ENCODE data around the gene PXMP4.

Gene PXMP4

GRCh38 chr20:33693741-33694638 is 26.1 kb downstream of the PXMP4 start:
- H3K9ac ChIP-seq (ENCODE audit: low read depth in 1 of 2, low read length in 2 of 2), result no peak overlapping the region
- H3K36me3 ChIP-seq (ENCODE audit: control insufficient read depth in 1 of 2, insufficient read depth in 2 of 2, low read length in 2 of 2), result no peaks in the 10 kb centered on the region
- H3K4me3 ChIP-seq (ENCODE audit: low read depth in 1 of 2, low read length in 2 of 2), result no peak overlapping the region
- no peaks in the 10 kb centered on the region for H3K27me3 ChIP-seq (ENCODE audit: control insufficient read depth in 1 of 2, insufficient read depth in 2 of 2, low read length in 2 of 2)
- H3K27ac ChIP-seq (ENCODE audit: low read depth, low read length), result no peak overlapping the region
- H3K4me1 ChIP-seq (ENCODE audit: control insufficient read depth in 1 of 2, insufficient read depth in 2 of 2, low read length in 2 of 2), result no peaks in the 10 kb centered on the region
- H3K9me3 ChIP-seq (ENCODE audit: control insufficient read depth in 1 of 2, low read length in 2 of 2), result no peaks in the 10 kb centered on the region

DNA sequence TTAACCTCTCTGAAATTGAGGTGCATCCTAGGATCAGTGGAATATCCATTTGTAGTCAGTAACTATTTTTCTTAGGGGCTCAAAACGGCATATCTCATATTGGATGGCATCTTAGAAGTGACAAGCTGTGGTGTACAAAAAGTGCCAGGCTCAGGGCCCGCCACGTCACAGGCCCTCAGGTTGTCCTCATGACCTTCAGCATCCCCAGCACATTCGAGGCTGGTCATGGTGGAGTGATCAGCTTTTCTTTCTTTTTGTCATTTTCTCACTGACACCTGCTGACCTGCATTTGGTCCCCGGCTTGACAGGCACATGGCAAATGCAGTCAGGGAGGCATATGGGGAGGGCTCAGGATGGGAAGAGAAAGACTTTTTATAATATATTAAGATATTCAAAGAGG is 26.8 kb downstream of the PXMP4 start:
- Histone ChIP-seq H3K9me3 (ENCODE audit: control insufficient read depth in 1 of 2, low read length in 2 of 2) (no peaks in the 10 kb centered on the region), H3K27me3 (ENCODE audit: control insufficient read depth in 1 of 2, insufficient read depth in 2 of 2, low read length in 2 of 2) (no peaks in the 10 kb centered on the region), H3K4me1 (ENCODE audit: control insufficient read depth in 1 of 2, insufficient read depth in 2 of 2, low read length in 2 of 2) (no peaks in the 10 kb centered on the region), H3K36me3 (ENCODE audit: control insufficient read depth in 1 of 2, insufficient read depth in 2 of 2, low read length in 2 of 2) (no peaks in the 10 kb centered on the region), H3K9ac (ENCODE audit: low read depth in 1 of 2, low read length in 2 of 2) (no peak overlapping the region), H3K27ac (ENCODE audit: low read depth, low read length) (no peak overlapping the region), H3K4me3 (ENCODE audit: low read depth in 1 of 2, low read length in 2 of 2) (no peak overlapping the region)

DNA sequence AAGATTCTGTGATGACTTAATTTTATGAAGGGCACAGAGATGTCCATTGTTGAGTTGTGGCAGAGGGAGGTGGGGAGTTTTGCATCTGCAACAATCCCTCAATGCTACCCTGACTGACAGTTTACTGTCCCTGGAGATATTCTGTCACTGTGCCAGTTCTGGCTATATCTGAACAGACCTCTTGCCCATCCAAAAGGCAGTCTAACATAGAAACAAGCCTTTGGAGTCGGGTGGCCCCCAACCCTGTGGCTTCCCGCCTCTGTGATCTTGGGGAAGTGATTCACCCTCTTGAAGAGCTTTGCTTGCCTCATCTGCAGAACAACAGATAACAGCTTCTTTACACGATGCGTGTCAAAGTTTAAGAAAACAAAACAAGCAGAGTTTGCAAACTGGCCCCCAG is 30.1 kb downstream of the PXMP4 start:
- no peaks in the 10 kb centered on the region for H3K27me3 ChIP-seq (ENCODE audit: control insufficient read depth in 1 of 2, insufficient read depth in 2 of 2, low read length in 2 of 2)
- no peaks in the 10 kb centered on the region for H3K36me3 ChIP-seq (ENCODE audit: control insufficient read depth in 1 of 2, insufficient read depth in 2 of 2, low read length in 2 of 2)
- no peak overlapping the region for H3K4me3 ChIP-seq (ENCODE audit: low read depth in 1 of 2, low read length in 2 of 2)
- H3K9me3 ChIP-seq (ENCODE audit: control insufficient read depth in 1 of 2, low read length in 2 of 2), result no peaks in the 10 kb centered on the region
- H3K9ac ChIP-seq (ENCODE audit: low read depth in 1 of 2, low read length in 2 of 2), result no peak overlapping the region
- H3K27ac ChIP-seq (ENCODE audit: low read depth, low read length), result no peak overlapping the region
- H3K4me1 ChIP-seq (ENCODE audit: control insufficient read depth in 1 of 2, insufficient read depth in 2 of 2, low read length in 2 of 2), result peaks cover 9 to 12% of the 10 kb centered on the region in 2 donors

- Histone ChIP-seq H3K36me3 (ENCODE audit: control insufficient read depth in 1 of 2, insufficient read depth in 2 of 2, low read length in 2 of 2) (no peaks in the 10 kb centered on the region), H3K4me3 (ENCODE audit: low read depth in 1 of 2, low read length in 2 of 2) (no peak overlapping the region), H3K9ac (ENCODE audit: low read depth in 1 of 2, low read length in 2 of 2) (no peak overlapping the region), H3K4me1 (ENCODE audit: control insufficient read depth in 1 of 2, insufficient read depth in 2 of 2, low read length in 2 of 2) (peaks cover 14 to 17% of the 10 kb centered on the region in 2 donors), H3K27me3 (ENCODE audit: control insufficient read depth in 1 of 2, insufficient read depth in 2 of 2, low read length in 2 of 2) (no peaks in the 10 kb centered on the region), H3K9me3 (ENCODE audit: control insufficient read depth in 1 of 2, low read length in 2 of 2) (no peaks in the 10 kb centered on the region), H3K27ac (ENCODE audit: low read depth, low read length) (no peak overlapping the region)
Observed at GRCh38 chr20:33689493-33689892, 30.6 kb downstream of the PXMP4 start.

GRCh38 chr20:33688938-33689424 is 31.1 kb downstream of the PXMP4 start:
- Histone ChIP-seq H3K36me3 (ENCODE audit: control insufficient read depth in 1 of 2, insufficient read depth in 2 of 2, low read length in 2 of 2) (no peaks in the 10 kb centered on the region), H3K4me1 (ENCODE audit: control insufficient read depth in 1 of 2, insufficient read depth in 2 of 2, low read length in 2 of 2) (peaks cover 17 to 19% of the 10 kb centered on the region in 2 donors), H3K27me3 (ENCODE audit: control insufficient read depth in 1 of 2, insufficient read depth in 2 of 2, low read length in 2 of 2) (no peaks in the 10 kb centered on the region), H3K4me3 (ENCODE audit: low read depth in 1 of 2, low read length in 2 of 2) (no peak overlapping the region), H3K9me3 (ENCODE audit: control insufficient read depth in 1 of 2, low read length in 2 of 2) (no peaks in the 10 kb centered on the region), H3K27ac (ENCODE audit: low read depth, low read length) (no peak overlapping the region), H3K9ac (ENCODE audit: low read depth in 1 of 2, low read length in 2 of 2) (no peak overlapping the region)

GRCh38 chr20:33687993-33688937 is 31.8 kb downstream of the PXMP4 start:
- H3K9ac ChIP-seq (ENCODE audit: low read depth in 1 of 2, low read length in 2 of 2), result no peak overlapping the region

GRCh38 chr20:33687370-33687915 is 32.7 kb downstream of the PXMP4 start:
- Histone ChIP-seq H3K4me3 (ENCODE audit: low read depth in 1 of 2, low read length in 2 of 2) (no peak overlapping the region), H3K27me3 (ENCODE audit: control insufficient read depth in 1 of 2, insufficient read depth in 2 of 2, low read length in 2 of 2) (no peaks in the 10 kb centered on the region), H3K27ac (ENCODE audit: low read depth, low read length) (no peak overlapping the region), H3K9ac (ENCODE audit: low read depth in 1 of 2, low read length in 2 of 2) (no peak overlapping the region), H3K9me3 (ENCODE audit: control insufficient read depth in 1 of 2, low read length in 2 of 2) (no peaks in the 10 kb centered on the region), H3K36me3 (ENCODE audit: control insufficient read depth in 1 of 2, insufficient read depth in 2 of 2, low read length in 2 of 2) (no peaks in the 10 kb centered on the region), H3K4me1 (ENCODE audit: control insufficient read depth in 1 of 2, insufficient read depth in 2 of 2, low read length in 2 of 2) (peaks cover 17 to 19% of the 10 kb centered on the region in 2 donors)

More at GRCh38 chr20:33687993-33688937, 31.8 kb downstream of the PXMP4 start:
- Histone ChIP-seq H3K27ac (ENCODE audit: low read depth, low read length) (no peak overlapping the region), H3K27me3 (ENCODE audit: control insufficient read depth in 1 of 2, insufficient read depth in 2 of 2, low read length in 2 of 2) (no peaks in the 10 kb centered on the region), H3K4me3 (ENCODE audit: low read depth in 1 of 2, low read length in 2 of 2) (no peak overlapping the region), H3K9me3 (ENCODE audit: control insufficient read depth in 1 of 2, low read length in 2 of 2) (no peaks in the 10 kb centered on the region), H3K36me3 (ENCODE audit: control insufficient read depth in 1 of 2, insufficient read depth in 2 of 2, low read length in 2 of 2) (no peaks in the 10 kb centered on the region), H3K4me1 (ENCODE audit: control insufficient read depth in 1 of 2, insufficient read depth in 2 of 2, low read length in 2 of 2) (peaks cover 17 to 19% of the 10 kb centered on the region in 2 donors)

DNA sequence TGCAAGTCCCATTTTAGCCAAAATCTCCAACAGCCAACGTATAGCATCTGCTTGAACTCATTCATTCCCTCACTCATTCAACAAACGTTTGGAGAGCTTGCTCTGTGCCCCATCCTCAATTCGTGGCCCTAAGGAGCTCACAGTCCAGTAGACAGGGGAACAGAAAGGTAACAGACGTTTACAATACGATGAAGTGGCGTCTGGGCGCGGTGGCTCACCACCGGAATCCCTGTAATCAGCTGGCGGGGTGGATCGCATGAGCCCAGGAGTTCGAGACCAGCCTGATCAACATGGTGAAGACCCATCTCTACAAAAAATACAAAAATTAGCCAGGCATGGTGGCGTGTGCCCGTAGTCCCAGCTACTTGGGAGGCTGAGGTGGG is 33.1 kb downstream of the PXMP4 start:
- Histone ChIP-seq H3K36me3 (ENCODE audit: control insufficient read depth in 1 of 2, insufficient read depth in 2 of 2, low read length in 2 of 2) (no peaks in the 10 kb centered on the region), H3K4me3 (ENCODE audit: low read depth in 1 of 2, low read length in 2 of 2) (peak overlapping the region; percentile 51 to 64), H3K9ac (ENCODE audit: low read depth in 1 of 2, low read length in 2 of 2) (peak overlapping the region in 1 of 2 donors; percentile 47), H3K4me1 (ENCODE audit: control insufficient read depth in 1 of 2, insufficient read depth in 2 of 2, low read length in 2 of 2) (peaks cover 17 to 19% of the 10 kb centered on the region in 2 donors), H3K27me3 (ENCODE audit: control insufficient read depth in 1 of 2, insufficient read depth in 2 of 2, low read length in 2 of 2) (no peaks in the 10 kb centered on the region), H3K9me3 (ENCODE audit: control insufficient read depth in 1 of 2, low read length in 2 of 2) (no peaks in the 10 kb centered on the region), H3K27ac (ENCODE audit: low read depth, low read length) (no peak overlapping the region)

- Histone ChIP-seq H3K9ac (ENCODE audit: low read depth in 1 of 2, low read length in 2 of 2) (peak within 1 kb of the TSS; percentile 26 to 66), H3K27ac (ENCODE audit: low read depth, low read length) (no peak within 1 kb of the TSS)
Observed at GRCh38 chr20:33686100-33686983, 33.8 kb downstream of the PXMP4 start, which contains the start of gene E2F1. TSS of gene E2F1 (minus strand) at chr20:33686385. CDS start at chr20:33686264, 121 bp downstream.

More at GRCh38 chr20:33686100-33686983, 33.8 kb downstream of the PXMP4 start, which contains the start of gene E2F1:
- H3K4me3 ChIP-seq (ENCODE audit: low read depth in 1 of 2, low read length in 2 of 2), result peak within 1 kb of the TSS; percentile 53 to 68
- no peaks in the 10 kb centered on the region for H3K9me3 ChIP-seq (ENCODE audit: control insufficient read depth in 1 of 2, low read length in 2 of 2)
- H3K36me3 ChIP-seq (ENCODE audit: control insufficient read depth in 1 of 2, insufficient read depth in 2 of 2, low read length in 2 of 2), result no peaks in the 10 kb centered on the region
- no peaks in the 10 kb centered on the region for H3K27me3 ChIP-seq (ENCODE audit: control insufficient read depth in 1 of 2, insufficient read depth in 2 of 2, low read length in 2 of 2)
- H3K4me1 ChIP-seq (ENCODE audit: control insufficient read depth in 1 of 2, insufficient read depth in 2 of 2, low read length in 2 of 2), result peaks cover 17 to 19% of the 10 kb centered on the region in 2 donors
